K562 (cell line): ENCODE measurements around the gene COL15A1. TPM values are rescaled to one million over a fixed set of nuclear protein-coding genes. Genes with fewer than 3 reads are reported as not detected.

Experiments used
- LCOR ChIP-seq: sonication (generic); formaldehyde crosslinking; IDR thresholded peaks from 2 replicates; pipeline ENCODE4 v1.8.0; 2022; ENCODE audit warnings: mild to moderate bottlenecking, missing genetic modification reagents
- MTA1 ChIP-seq: fragments of 450-650 bp; IDR thresholded peaks from 2 replicates; pipeline ENCODE4 v1.6.1; 2017; ENCODE audit warnings: borderline replicate concordance
- PHF21A ChIP-seq: fragments of 450-650 bp; IDR thresholded peaks from 2 replicates; pipeline ENCODE4 v1.6.1; 2017; ENCODE audit warnings: low read depth, borderline replicate concordance
- POLR3A ChIP-seq: IDR thresholded peaks from 2 replicates; pipeline ENCODE4 v1.6.1; 2011; ENCODE audit warnings: borderline replicate concordance, mild to moderate bottlenecking, moderate library complexity; ENCODE audit not compliant: insufficient read length, insufficient read depth; ENCODE audit errors: extremely low read depth
- PRMT5 ChIP-seq: sonication (generic); formaldehyde crosslinking; IDR thresholded peaks from 2 replicates; pipeline ENCODE4 v1.5.0; 2020; ENCODE audit warnings: missing genetic modification reagents
- RBM22 ChIP-seq: fragments of 200-400 bp; formaldehyde crosslinking; IDR thresholded peaks from 2 replicates; pipeline ENCODE4 v1.6.1; 2018; ENCODE audit warnings: low read length, low read depth; ENCODE audit not compliant: poor library complexity, severe bottlenecking
- SETDB1 ChIP-seq: IDR thresholded peaks from one replicate; pipeline ENCODE4 v1.6.1; 2012; ENCODE audit warnings: low read length, control low read depth, inconsistent platforms
- WHSC1 ChIP-seq: IDR thresholded peaks from one replicate; pipeline ENCODE4 v1.6.1; 2012; ENCODE audit warnings: low read length, control low read depth, inconsistent platforms
- ZNF217 ChIP-seq: sonication (generic); formaldehyde crosslinking; IDR thresholded peaks from 2 replicates; pipeline ENCODE4 v1.8.0; 2022; ENCODE audit warnings: mild to moderate bottlenecking, missing genetic modification reagents
- ZNF436 ChIP-seq: fragments of 250-450, 450-650 bp; sonication (Bioruptor Pico); formaldehyde crosslinking; IDR thresholded peaks from 2 replicates; pipeline ENCODE4 v1.7.0; 2020; ENCODE audit warnings: mild to moderate bottlenecking
- polyA plus RNA-seq, 8 experiments: library from polyadenylated mRNA; depleted of rRNA in 4 of 8; stranded (reverse) in 5 of 8; unstranded in 3 of 8; fragments of >200 nt; fragmentation: Nextera tagmentation in 2 of 8; fragmentation: Illumina TruSeq in 1 of 8; extraction: Ambion mirVana in 2 of 8; extraction: Trizol in 1 of 8; gene quantifications; 2 replicates each; pipeline versions ENCODE4 v1.2.1 to v1.2.3, GENCODE V29; 2011 to 2014; ENCODE audit warnings: inconsistent platforms in 1 of 8, missing spikeins in 1 of 8
- total RNA-seq, 7 experiments: library from RNA; depleted of rRNA in 6 of 7; stranded (reverse); fragments of >200 nt in 6 of 7; fragmentation: Illumina TruSeq in 2 of 7; extraction: Trizol in 2 of 7; gene quantifications; 2 replicates each; pipeline versions ENCODE4 v1.2.1 to v1.2.3, GENCODE V29; 2011 to 2021; ENCODE audit warnings: low replicate concordance in 1 of 7
- TF ChIP-seq, protein P1 (sequence below): fragments of 450-650 bp; conservative IDR thresholded peaks from 2 replicates; pipeline ENCODE4 v1.6.1; 2016; ENCODE audit warnings: missing genetic modification characterization, low read depth, mild to moderate bottlenecking, control low read depth, missing compliant biosample characterization
- TF ChIP-seq, protein P2 (sequence below): sonication (generic); formaldehyde crosslinking; IDR thresholded peaks from 2 replicates; pipeline ENCODE4 v1.8.1; 2023; ENCODE audit warnings: missing genetic modification reagents, mild to moderate bottlenecking, borderline replicate concordance
- TF ChIP-seq, protein P3 (sequence below): sonication (generic); formaldehyde crosslinking; IDR thresholded peaks from 2 replicates; pipeline ENCODE4 v1.8.1; 2023; ENCODE audit warnings: mild to moderate bottlenecking, missing genetic modification reagents
- TF ChIP-seq, protein P4 (sequence below), 2 experiments: fragments of 250-450 bp in 1 of 2; fragments of 450-650 bp in 1 of 2; sonication (Bioruptor Pico) in 1 of 2; IDR thresholded peaks; 2 replicates each; pipeline versions ENCODE4 v1.6.1 to v1.8.0; 2016 to 2021; ENCODE audit warnings: mild to moderate bottlenecking in 2 of 2, moderate library complexity in 2 of 2, missing compliant biosample characterization in 1 of 2, missing genetic modification characterization in 1 of 2
- TF ChIP-seq, protein P5 (sequence below): fragments of 450-650 bp; IDR thresholded peaks from 2 replicates; pipeline ENCODE4 v1.6.1; 2016; ENCODE audit warnings: low read depth, mild to moderate bottlenecking, moderate library complexity
- TF ChIP-seq, protein P6 (sequence below): sonication (generic); formaldehyde crosslinking; IDR thresholded peaks from 2 replicates; pipeline ENCODE4 v1.8.0; 2023; ENCODE audit warnings: mild to moderate bottlenecking, missing genetic modification reagents

COL15A1 gene
- total and polyA plus RNA-seq, 9 of the 15 experiments (the other 6 are each of a cell fraction or from before 2014, with no cell fraction given), result 0.46 to 5.1 (median 2.6) TPM

DNA sequence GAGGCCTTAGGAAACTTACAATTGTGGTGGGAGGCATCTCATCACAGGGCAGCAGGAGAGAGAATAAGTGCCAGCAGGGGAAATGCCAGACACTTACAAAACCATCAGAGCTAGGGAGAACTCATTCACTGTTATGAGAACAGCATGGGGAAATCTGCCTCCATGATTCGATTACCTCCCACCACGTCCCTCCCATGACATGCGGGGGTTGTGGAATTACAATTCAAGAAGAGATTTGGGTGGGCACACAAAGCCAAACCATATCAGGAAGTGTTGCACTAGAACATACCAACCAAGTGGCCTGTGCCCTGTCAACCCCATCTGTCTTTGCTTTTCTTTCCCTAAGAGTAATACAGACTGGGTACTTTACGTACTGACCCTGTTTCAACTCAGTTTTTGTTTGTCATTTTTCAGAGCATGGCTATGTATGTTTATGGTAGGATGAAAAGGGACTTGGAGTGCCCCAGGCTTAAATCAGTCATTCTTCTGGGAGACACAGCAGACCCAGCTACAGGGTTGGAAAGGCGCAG lies 102.9 kb downstream of the COL15A1 start (continued):
- TF ChIP-seq, protein P1, sequence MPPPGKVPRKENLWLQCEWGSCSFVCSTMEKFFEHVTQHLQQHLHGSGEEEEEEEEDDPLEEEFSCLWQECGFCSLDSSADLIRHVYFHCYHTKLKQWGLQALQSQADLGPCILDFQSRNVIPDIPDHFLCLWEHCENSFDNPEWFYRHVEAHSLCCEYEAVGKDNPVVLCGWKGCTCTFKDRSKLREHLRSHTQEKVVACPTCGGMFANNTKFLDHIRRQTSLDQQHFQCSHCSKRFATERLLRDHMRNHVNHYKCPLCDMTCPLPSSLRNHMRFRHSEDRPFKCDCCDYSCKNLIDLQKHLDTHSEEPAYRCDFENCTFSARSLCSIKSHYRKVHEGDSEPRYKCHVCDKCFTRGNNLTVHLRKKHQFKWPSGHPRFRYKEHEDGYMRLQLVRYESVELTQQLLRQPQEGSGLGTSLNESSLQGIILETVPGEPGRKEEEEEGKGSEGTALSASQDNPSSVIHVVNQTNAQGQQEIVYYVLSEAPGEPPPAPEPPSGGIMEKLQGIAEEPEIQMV (tag), result no peak
- TF ChIP-seq, protein P2, sequence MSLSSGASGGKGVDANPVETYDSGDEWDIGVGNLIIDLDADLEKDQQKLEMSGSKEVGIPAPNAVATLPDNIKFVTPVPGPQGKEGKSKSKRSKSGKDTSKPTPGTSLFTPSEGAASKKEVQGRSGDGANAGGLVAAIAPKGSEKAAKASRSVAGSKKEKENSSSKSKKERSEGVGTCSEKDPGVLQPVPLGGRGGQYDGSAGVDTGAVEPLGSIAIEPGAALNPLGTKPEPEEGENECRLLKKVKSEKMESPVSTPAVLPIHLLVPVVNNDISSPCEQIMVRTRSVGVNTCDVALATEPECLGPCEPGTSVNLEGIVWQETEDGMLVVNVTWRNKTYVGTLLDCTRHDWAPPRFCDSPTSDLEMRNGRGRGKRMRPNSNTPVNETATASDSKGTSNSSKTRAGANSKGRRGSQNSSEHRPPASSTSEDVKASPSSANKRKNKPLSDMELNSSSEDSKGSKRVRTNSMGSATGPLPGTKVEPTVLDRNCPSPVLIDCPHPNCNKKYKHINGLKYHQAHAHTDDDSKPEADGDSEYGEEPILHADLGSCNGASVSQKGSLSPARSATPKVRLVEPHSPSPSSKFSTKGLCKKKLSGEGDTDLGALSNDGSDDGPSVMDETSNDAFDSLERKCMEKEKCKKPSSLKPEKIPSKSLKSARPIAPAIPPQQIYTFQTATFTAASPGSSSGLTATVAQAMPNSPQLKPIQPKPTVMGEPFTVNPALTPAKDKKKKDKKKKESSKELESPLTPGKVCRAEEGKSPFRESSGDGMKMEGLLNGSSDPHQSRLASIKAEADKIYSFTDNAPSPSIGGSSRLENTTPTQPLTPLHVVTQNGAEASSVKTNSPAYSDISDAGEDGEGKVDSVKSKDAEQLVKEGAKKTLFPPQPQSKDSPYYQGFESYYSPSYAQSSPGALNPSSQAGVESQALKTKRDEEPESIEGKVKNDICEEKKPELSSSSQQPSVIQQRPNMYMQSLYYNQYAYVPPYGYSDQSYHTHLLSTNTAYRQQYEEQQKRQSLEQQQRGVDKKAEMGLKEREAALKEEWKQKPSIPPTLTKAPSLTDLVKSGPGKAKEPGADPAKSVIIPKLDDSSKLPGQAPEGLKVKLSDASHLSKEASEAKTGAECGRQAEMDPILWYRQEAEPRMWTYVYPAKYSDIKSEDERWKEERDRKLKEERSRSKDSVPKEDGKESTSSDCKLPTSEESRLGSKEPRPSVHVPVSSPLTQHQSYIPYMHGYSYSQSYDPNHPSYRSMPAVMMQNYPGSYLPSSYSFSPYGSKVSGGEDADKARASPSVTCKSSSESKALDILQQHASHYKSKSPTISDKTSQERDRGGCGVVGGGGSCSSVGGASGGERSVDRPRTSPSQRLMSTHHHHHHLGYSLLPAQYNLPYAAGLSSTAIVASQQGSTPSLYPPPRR (CRISPR knock-in tag), result no peak
- TF ChIP-seq WHSC1 (no peak), POLR3A (no peak), MTA1 (no peak), LCOR (CRISPR knock-in tag) (no peak), RBM22 (no peak), SETDB1 (no peak), ZNF436 (no peak), PHF21A (no peak), PRMT5 (CRISPR knock-in tag) (no peak), ZNF217 (CRISPR knock-in tag) (no peak)
- TF ChIP-seq, protein P3, sequence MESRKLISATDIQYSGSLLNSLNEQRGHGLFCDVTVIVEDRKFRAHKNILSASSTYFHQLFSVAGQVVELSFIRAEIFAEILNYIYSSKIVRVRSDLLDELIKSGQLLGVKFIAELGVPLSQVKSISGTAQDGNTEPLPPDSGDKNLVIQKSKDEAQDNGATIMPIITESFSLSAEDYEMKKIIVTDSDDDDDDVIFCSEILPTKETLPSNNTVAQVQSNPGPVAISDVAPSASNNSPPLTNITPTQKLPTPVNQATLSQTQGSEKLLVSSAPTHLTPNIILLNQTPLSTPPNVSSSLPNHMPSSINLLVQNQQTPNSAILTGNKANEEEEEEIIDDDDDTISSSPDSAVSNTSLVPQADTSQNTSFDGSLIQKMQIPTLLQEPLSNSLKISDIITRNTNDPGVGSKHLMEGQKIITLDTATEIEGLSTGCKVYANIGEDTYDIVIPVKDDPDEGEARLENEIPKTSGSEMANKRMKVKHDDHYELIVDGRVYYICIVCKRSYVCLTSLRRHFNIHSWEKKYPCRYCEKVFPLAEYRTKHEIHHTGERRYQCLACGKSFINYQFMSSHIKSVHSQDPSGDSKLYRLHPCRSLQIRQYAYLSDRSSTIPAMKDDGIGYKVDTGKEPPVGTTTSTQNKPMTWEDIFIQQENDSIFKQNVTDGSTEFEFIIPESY, result no peak
- TF ChIP-seq, protein P4, sequence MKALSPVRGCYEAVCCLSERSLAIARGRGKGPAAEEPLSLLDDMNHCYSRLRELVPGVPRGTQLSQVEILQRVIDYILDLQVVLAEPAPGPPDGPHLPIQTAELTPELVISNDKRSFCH (CRISPR knock-in tag; IDR thresholded peaks at IDR 0.05), result no peak
- TF ChIP-seq, protein P4 (tag; IDR thresholded peaks at IDR 0.05), result no peak
- TF ChIP-seq, protein P5, sequence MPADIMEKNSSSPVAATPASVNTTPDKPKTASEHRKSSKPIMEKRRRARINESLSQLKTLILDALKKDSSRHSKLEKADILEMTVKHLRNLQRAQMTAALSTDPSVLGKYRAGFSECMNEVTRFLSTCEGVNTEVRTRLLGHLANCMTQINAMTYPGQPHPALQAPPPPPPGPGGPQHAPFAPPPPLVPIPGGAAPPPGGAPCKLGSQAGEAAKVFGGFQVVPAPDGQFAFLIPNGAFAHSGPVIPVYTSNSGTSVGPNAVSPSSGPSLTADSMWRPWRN, result no peak
- TF ChIP-seq, protein P6, sequence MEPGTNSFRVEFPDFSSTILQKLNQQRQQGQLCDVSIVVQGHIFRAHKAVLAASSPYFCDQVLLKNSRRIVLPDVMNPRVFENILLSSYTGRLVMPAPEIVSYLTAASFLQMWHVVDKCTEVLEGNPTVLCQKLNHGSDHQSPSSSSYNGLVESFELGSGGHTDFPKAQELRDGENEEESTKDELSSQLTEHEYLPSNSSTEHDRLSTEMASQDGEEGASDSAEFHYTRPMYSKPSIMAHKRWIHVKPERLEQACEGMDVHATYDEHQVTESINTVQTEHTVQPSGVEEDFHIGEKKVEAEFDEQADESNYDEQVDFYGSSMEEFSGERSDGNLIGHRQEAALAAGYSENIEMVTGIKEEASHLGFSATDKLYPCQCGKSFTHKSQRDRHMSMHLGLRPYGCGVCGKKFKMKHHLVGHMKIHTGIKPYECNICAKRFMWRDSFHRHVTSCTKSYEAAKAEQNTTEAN, result no peak
- TF ChIP-seq, all 486 proteins: peak for 0
